Endometrium (tissue), 2 donors: ENCODE data around the gene RIN2.
"Not testable (repeated sequence)": the region's sequence is repeated elsewhere in the genome, so short reads cannot be mapped to it uniquely, and the experiment has no call there.

ENCODE experiments used
- FAIRE-seq: peaks from 2 replicates; lab custom pipeline; 2012; peaks lifted over from hg19 to GRCh38; lab: Jason Lieb, UNC
- donor health status: control.
- donor health status: control.

RIN2 gene

GRCh38 chr20:19789009-19789408 is 31.0 kb downstream of the RIN2 start:
- no peak for FAIRE-seq

GRCh38 chr20:19789446-19789845 is 31.4 kb downstream of the RIN2 start:
- no peak for FAIRE-seq

- FAIRE-seq, result no peak
These were observed 33.8 kb downstream of the RIN2 start for GRCh38 chr20:19791887-19792286.

GRCh38 chr20:19793716-19794115 is 35.7 kb downstream of the RIN2 start:
- FAIRE-seq, result no peak

GRCh38 chr20:19794941-19795340 is 36.9 kb downstream of the RIN2 start:
- peak; percentile 33 for FAIRE-seq

- FAIRE-seq, result no peak
These were observed 41.3 kb downstream of the RIN2 start for GRCh38 chr20:19799325-19799724.

GRCh38 chr20:19802099-19802491 is 44.0 kb downstream of the RIN2 start:
- FAIRE-seq, result no peak

GRCh38 chr20:19802492-19803158 is 44.6 kb downstream of the RIN2 start:
- no peak for FAIRE-seq

GRCh38 chr20:19806276-19806675 is 48.2 kb downstream of the RIN2 start:
- FAIRE-seq, result not testable (repeated sequence)

GRCh38 chr20:19806806-19807190 is 48.7 kb downstream of the RIN2 start:
- FAIRE-seq, result no peak

GRCh38 chr20:19807191-19807945 is 49.3 kb downstream of the RIN2 start:
- no peak for FAIRE-seq
